ENCODE data around the gene RBM33.

Gene RBM33

GRCh38 chr7:155631155-155631554 lies 13.3 kb upstream of the RBM33 start:
- no peak for DNase-seq

GRCh38 chr7:155635817-155636216 lies 8.6 kb upstream of the RBM33 start:
- no peak for DNase-seq

GRCh38 chr7:155637155-155637554 lies 7.3 kb upstream of the RBM33 start:
- DNase-seq = no peak

GRCh38 chr7:155638366-155638765 lies 6.1 kb upstream of the RBM33 start:
- no peak for DNase-seq

GRCh38 chr7:155639958-155640520 lies 4.4 kb upstream of the RBM33 start:
- DNase-seq = no peak

- DNase-seq = no peak
Observed at GRCh38 chr7:155640629-155641028, 3.8 kb upstream of the RBM33 start.

DNA sequence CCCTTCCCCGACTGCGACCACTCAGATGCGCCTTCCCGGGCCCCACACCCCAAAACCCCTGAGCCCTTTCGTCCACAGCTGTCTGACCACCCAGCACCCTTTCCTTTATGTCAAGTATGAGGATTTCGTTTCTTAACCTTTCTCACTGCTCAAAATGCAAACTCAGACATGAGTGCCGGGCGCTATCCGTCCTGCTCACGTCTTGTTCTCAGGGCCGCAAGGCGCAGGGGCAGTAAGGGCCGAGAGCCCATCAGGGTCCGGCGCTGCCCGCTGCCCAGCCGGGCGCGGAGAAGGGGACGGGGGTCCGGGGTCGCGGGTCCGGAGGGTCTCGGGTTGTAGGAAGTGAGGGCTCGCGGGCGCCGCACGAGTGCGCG lies 670 bp upstream of the RBM33 start:
- no peak for DNase-seq

DNA sequence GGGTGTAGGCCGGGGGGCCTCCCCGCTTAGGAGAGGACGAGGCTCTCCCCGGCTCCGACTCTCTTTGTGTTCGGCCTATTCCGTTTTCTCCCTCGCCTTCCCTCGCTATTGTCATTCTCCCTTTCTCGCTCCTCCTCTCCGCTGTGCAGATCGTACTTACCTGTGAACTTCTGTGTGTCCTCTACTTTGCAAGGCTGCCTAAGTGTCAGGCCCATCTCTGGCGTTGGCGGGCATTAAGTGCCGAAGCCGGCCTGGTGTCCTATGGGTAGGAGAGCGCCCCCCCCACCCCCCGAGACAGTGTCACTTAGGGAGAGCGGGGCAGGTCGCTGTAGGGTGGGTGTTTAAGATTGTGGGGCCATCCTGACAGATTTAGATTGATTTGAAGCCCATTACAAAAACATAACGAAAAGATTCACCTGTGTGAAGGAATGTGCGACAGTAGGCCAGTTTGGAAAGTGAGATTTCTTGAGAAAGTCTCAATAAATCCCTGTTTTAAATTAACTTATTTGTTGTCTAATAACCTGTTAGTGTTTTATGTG lies 579 bp downstream of the RBM33 start:
- peak; percentile 8 to 9 for DNase-seq

- no peak for DNase-seq
Observed at GRCh38 chr7:155645662-155646061, 1.2 kb downstream of the RBM33 start.

DNA sequence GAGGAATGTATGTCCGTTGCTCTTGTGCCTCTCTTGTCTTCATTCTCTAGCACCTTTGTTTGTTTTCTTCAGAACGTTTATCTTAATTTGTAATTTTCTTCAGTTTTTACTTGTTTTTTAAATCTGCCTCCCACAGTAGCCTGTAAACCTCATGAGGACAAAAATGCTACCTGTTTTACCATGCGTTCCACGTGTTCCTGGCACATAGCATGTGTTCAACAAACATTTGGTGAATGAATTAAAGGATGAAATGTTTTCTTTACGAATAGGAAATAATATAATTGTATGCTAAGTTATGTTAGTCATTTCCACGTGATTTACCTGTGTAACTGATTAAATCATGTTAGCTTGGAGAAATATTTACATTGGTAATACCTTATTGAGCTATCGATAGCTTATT lies 2.2 kb downstream of the RBM33 start:
- no peak for DNase-seq

DNA sequence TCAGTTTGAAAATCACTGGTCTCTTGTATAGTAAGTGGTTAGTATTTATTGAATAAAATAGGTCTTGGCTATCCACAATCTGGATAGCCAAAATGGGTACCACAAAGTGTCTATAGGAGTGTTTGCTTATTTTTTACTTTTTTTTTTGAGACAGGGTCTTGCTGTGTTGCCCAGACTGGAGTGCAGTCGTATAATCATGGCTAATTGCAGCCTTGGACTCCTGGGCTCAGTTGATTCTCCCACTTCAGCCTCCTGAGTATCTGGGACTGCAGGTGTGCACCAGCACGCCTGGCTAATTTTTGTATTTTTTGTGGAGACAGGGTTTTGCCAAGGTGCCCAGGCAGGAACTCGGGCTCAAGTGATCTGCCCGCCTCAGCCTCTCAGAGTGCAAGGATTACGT lies 2.8 kb downstream of the RBM33 start:
- DNase-seq = no peak

DNA sequence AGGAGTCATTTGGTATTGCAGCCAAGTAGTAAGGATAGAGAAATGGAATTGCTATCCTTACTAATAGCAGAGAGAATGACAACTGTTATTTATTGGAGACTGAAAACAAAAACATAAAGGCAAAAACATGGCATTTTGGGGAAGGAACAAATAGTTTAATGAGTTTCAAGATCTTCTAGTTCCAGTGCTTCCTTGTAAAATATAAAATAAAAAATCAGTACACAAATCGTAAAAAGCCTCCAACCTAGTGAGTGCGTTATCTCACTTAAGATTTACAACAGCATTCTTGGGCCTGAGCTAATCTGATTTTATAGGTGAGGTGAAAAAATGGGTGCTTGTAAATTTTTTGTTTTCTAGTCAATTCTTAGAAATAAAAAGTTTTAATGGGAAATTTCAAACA lies 3.3 kb downstream of the RBM33 start:
- DNase-seq = no peak

DNA sequence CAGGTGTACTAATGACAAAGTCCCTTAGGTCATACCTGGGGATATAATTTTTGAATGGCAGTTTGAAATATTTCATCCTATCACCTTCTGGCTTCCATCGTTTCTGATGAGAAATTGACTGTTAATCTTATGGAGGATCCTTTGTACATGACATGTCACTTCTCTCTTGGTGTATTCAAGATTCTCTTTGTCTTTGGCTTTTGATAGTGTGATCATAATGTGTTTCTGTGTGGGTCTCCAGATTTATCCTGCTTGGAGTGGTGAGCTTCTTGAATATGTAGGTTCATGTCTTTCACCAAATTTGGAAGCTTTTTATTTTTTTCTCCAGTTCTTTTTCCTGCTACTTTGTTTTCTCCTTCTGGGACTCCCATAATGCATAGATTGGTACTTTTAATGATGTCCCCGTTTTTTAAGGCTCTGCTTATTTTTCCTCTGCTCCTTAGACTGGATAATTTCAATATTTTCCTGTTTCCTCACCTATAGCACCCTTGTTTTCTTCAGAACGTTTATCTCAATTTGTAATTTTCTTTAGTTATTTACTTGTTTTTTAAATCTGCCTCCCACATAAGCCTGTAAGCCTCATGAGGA lies 4.4 kb downstream of the RBM33 start:
- no peak for DNase-seq

- no peak for DNase-seq
Observed at GRCh38 chr7:155649588-155649987, 5.1 kb downstream of the RBM33 start.

- DNase-seq = no peak
Observed at GRCh38 chr7:155652156-155653114, 8.0 kb downstream of the RBM33 start.

DNA sequence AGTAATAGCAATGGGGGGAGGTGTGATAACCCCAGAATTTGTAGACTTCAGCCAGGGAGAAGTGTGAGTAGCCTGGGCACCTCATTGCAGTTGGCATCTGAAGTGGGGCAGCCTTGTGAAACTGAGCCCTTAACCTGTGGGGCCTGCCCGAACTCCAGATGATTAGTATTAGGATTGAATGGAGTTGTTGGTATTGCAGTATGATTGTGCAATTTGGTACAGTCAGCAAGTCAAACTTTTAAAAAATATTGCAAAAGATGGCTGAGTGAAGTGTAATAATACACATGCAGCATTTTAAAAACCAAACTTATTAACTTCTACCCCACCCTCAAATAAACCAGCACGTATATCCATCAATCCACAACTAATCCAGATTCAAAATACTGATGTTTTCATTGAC lies 9.3 kb downstream of the RBM33 start:
- DNase-seq = no peak

- DNase-seq = no peak
Observed at GRCh38 chr7:155656891-155657290, 12.4 kb downstream of the RBM33 start.

DNA sequence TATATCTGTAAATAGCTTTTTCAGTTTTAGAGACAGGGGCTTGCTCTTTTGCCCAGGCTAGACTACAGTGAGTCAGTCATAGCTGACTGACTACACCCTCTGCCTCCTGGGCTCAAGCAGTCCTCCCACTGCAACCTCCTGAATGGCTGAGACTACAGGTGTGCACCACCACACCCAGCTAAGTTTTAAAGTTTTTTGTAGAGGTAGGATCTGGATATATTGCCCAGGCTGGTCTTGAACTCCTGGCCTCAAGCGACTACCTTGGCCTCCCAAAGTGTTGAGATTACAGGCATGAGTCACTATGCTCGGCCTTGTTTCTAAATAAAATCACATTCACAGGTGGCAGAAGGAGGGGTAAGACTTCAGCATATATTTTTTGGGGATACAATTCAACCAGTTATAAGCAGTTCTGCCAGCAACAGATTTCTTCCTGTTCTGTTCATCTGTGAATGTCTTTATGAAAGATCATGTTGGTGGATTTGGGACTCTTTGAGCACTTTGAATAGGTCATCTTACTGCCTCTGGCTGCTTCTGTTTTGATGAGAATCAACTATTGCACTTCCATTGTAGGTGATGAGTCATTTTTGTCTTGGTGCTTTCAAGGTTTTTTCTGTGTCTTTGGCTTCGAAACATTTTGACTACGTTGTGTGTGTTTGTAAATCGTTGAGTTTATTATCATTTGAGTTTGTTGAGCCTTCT lies 15.7 kb downstream of the RBM33 start:
- DNase-seq = no peak

- no peak for DNase-seq
Observed at GRCh38 chr7:155660758-155661093, 16.3 kb downstream of the RBM33 start.

DNA sequence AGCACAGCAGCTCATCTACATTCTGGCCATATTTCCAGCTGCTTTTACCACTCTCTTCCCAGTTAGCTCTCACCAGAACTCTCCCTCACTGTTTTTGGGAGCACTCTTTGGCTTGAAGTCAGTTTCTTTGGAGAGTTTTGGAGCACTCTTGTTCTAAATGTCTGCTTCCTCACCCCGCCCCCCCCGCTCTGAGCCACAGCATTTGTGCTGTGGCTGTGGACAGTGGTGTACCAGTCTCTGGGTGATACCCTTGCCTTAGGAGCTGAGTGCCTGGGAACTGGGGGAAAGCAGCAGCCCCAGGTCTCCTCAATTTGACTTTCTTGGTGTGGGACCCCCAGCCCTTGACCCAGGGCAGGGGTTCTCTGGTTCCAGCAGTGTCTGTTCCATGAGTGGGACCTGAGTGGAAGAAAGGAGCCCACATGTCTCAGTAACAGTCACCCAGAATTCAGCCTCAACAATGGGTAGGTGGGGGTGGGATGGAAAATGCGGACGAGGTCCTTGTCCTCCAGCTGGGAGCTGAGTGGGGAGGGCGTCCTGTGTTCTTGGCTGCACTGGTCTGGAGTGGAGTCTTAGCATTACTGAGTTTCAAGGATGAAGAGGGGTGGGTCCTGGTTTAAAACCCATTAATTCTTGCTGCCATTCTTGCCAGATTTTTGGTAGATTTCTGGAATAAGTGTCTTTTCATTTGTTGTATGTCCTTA lies 18.0 kb downstream of the RBM33 start:
- no peak for DNase-seq

- no peak for DNase-seq
Observed at GRCh38 chr7:155663937-155664336, 19.5 kb downstream of the RBM33 start.

DNA sequence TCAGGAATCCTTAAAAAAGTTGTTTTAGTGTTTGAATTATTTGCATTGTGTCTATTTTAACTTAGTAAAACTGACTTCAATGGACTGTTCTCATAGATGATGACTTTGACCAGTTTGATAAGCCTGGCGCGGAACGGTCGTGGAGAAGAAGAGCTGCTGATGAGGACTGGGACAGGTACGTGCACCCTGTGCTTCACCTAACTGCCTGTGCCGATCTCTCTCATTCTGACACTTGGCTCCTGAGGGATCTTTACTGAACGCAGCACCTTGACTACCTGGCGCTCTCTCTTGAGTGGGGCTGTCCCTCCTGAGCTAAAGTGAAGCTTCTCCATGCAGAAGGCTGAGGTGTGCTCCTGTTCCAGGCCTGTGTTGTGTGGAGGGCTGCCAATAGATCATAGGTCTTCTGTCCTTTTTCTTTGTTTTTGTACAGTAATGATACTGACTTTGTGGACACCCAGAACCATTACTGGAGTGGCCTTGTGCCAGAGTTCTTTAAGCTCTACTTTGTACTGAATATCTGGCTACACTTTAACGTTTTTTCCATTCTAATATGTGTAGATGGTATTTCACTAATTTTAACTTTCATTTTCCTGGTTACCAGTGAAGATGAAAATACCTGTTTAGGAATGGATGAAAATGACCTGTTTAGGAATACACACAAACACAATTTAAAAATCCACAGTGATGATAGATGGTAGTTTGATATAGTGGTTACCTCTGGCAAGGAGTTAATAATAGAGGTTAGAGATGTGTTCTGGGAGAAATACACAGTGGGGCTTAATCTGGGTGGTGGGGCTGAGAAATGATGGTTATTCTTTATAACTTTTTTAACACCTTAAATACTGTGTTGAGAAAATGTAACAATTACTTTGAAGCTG lies 20.9 kb downstream of the RBM33 start:
- DNase-seq = no peak

Data from activated CD4-positive, alpha-beta T cell treated with anti-CD3 and anti-CD28 coated beads, Interleukin-2, amount 50 U/mL, for 4 hours (primary cell).